Hepatocyte (in vitro differentiated cells): ENCODE measurements around the gene KIAA1614. TPM values are rescaled to one million over a fixed set of nuclear protein-coding genes. Genes with fewer than 3 reads are reported as not detected.

ENCODE experiments used
- DNase-seq: peaks from one replicate; pipeline ENCODE4 v3.0.0-alpha.2; 2016; ENCODE audit warnings: low spot score
- H2AFZ ChIP-seq: fragments of 200-600 bp; sonication (generic); 2 replicates; pipeline ENCODE4 v1.6.0; 2016; ENCODE audit warnings: antibody characterized with exemption, mild to moderate bottlenecking
- H3K27ac ChIP-seq: fragments of 200-600 bp; sonication (generic); 2 replicates; pipeline ENCODE4 v1.5.1; 2016; ENCODE audit warnings: mild to moderate bottlenecking
- H3K27me3 ChIP-seq: fragments of 200-600 bp; sonication (generic); 2 replicates; pipeline ENCODE4 v1.6.1; 2016
- H3K36me3 ChIP-seq: fragments of 200-600 bp; sonication (generic); replicated peaks from 2 replicates; pipeline ENCODE4 v1.5.1; 2016; ENCODE audit warnings: low read depth; ENCODE audit not compliant: insufficient read depth
- H3K4me1 ChIP-seq: fragments of 200-600 bp; sonication (generic); 2 replicates; pipeline ENCODE4 v1.5.1; 2016; ENCODE audit warnings: mild to moderate bottlenecking, moderate library complexity; ENCODE audit not compliant: insufficient read depth
- H3K4me2 ChIP-seq: fragments of 200-600 bp; sonication (generic); 2 replicates; pipeline ENCODE4 v1.6.0; 2016
- H3K4me3 ChIP-seq: fragments of 200-600 bp; sonication (generic); 2 replicates; pipeline ENCODE4 v1.5.1; 2016; ENCODE audit warnings: mild to moderate bottlenecking
- H3K79me2 ChIP-seq: fragments of 200-600 bp; sonication (generic); 2 replicates; pipeline ENCODE4 v1.6.0; 2017; ENCODE audit warnings: mild to moderate bottlenecking
- H3K9me2 ChIP-seq: fragments of 200-600 bp; sonication (generic); replicated peaks from 2 replicates; pipeline ENCODE4 v1.6.0; 2017; ENCODE audit warnings: mild to moderate bottlenecking; ENCODE audit not compliant: insufficient read depth
- H3K9me3 ChIP-seq: fragments of 200-600 bp; sonication (generic); 2 replicates; pipeline ENCODE4 v1.5.1; 2016; ENCODE audit warnings: low read depth, mild to moderate bottlenecking
- H4K20me1 ChIP-seq: fragments of 200-600 bp; sonication (generic); 2 replicates; pipeline ENCODE4 v1.6.0; 2016; ENCODE audit warnings: mild to moderate bottlenecking; ENCODE audit not compliant: insufficient read depth, poor library complexity, severe bottlenecking
- CTCF ChIP-seq: fragments of 200-600 bp; sonication (generic); IDR thresholded peaks from 2 replicates; pipeline ENCODE4 v1.5.1; 2016; ENCODE audit warnings: antibody characterized with exemption, mild to moderate bottlenecking; ENCODE audit not compliant: poor library complexity
- EZH2 ChIP-seq: fragments of 200-600 bp; sonication (generic); IDR thresholded peaks from 2 replicates; pipeline ENCODE4 v1.6.1; 2016; ENCODE audit warnings: antibody characterized with exemption, mild to moderate bottlenecking, borderline replicate concordance
- EZH2phosphoT487 ChIP-seq: fragments of 200-600 bp; sonication (generic); IDR thresholded peaks from one replicate; pipeline ENCODE4 v1.6.1; 2018; ENCODE audit warnings: antibody characterized with exemption, mild to moderate bottlenecking, low read depth, moderate library complexity; ENCODE audit not compliant: unreplicated experiment, severe bottlenecking
- WGBS: methylation state at CpG from one replicate; pipeline ENCODE4 v1.1.6; 2016; ENCODE audit warnings: low lambda C conversion rate; ENCODE audit errors: missing lambda C conversion rate; 5-methylcytosine and 5-hydroxymethylcytosine counted together
- polyA plus RNA-seq: library from polyadenylated mRNA; unstranded; fragments of >200 nt; fragmentation: Nextera tagmentation; extraction: Ambion mirVana; gene quantifications from 2 replicates; pipeline ENCODE4 v1.2.1, GENCODE V29; 2016
- total RNA-seq: library from RNA; depleted of rRNA; stranded (reverse); fragments of >200 nt; gene quantifications from 2 replicates; pipeline ENCODE4 v1.2.3, GENCODE V29; 2014

Gene KIAA1614
- total and polyA plus RNA-seq, 2 experiments from 2014 or later: 2.5 to 2.6 TPM

- H2AFZ ChIP-seq: no peak overlapping the region
Observed at GRCh38 chr1:180887841-180888240, 24.9 kb upstream of the KIAA1614 start.

GRCh38 chr1:180888870-180889269 is 23.8 kb upstream of the KIAA1614 start:
- no peak overlapping the region for H3K4me3 ChIP-seq
- H3K27ac ChIP-seq: no peak overlapping the region
- no peaks in the 10 kb centered on the region for H3K9me2 ChIP-seq
- no peaks in the 10 kb centered on the region for H3K79me2 ChIP-seq
- H3K9me3 ChIP-seq: no peaks in the 10 kb centered on the region
- H3K36me3 ChIP-seq: no peaks in the 10 kb centered on the region
- DNase-seq: no peak
- no peaks in the 10 kb centered on the region for H4K20me1 ChIP-seq
- no peaks in the 10 kb centered on the region for H3K4me1 ChIP-seq
- TF ChIP-seq EZH2phosphoT487: no peak
- no peak for TF ChIP-seq EZH2
- no peak for TF ChIP-seq CTCF
- no peak overlapping the region for H3K4me2 ChIP-seq
- no peaks in the 10 kb centered on the region for H3K27me3 ChIP-seq
- no peak overlapping the region for H2AFZ ChIP-seq
- 64% methylated on average over 1 of the region's 1 CpG for WGBS

More at GRCh38 chr1:180887841-180888240, 24.9 kb upstream of the KIAA1614 start:
- Histone ChIP-seq H3K79me2 (no peaks in the 10 kb centered on the region), H3K27me3 (no peaks in the 10 kb centered on the region), H4K20me1 (no peaks in the 10 kb centered on the region), H3K36me3 (no peaks in the 10 kb centered on the region), H3K9me3 (no peaks in the 10 kb centered on the region), H3K9me2 (no peaks in the 10 kb centered on the region), H3K27ac (no peak overlapping the region), H3K4me2 (no peak overlapping the region), H3K4me1 (no peaks in the 10 kb centered on the region), H3K4me3 (no peak overlapping the region)
- 90% methylated on average over 7 of the region's 7 CpGs for WGBS
- TF ChIP-seq EZH2: no peak
- no peak for TF ChIP-seq CTCF
- TF ChIP-seq EZH2phosphoT487: no peak
- no peak for DNase-seq

GRCh38 chr1:180889325-180889724 is 23.4 kb upstream of the KIAA1614 start:
- Histone ChIP-seq H3K4me1 (no peaks in the 10 kb centered on the region), H3K79me2 (no peaks in the 10 kb centered on the region), H3K27me3 (no peaks in the 10 kb centered on the region), H3K9me2 (no peaks in the 10 kb centered on the region), H3K9me3 (no peaks in the 10 kb centered on the region), H3K4me2 (no peak overlapping the region), H3K36me3 (no peaks in the 10 kb centered on the region), H4K20me1 (no peaks in the 10 kb centered on the region), H2AFZ (no peak overlapping the region), H3K4me3 (no peak overlapping the region), H3K27ac (no peak overlapping the region)
- 69% methylated on average over 2 of the region's 2 CpGs for WGBS
- no peak for TF ChIP-seq CTCF
- TF ChIP-seq EZH2phosphoT487: no peak
- TF ChIP-seq EZH2: no peak
- DNase-seq: no peak

- H3K27me3 ChIP-seq: no peaks in the 10 kb centered on the region
- no peak overlapping the region for H3K4me3 ChIP-seq
- no peak overlapping the region for H3K27ac ChIP-seq
- 91% methylated on average over 5 of the region's 5 CpGs for WGBS
- H3K9me2 ChIP-seq: no peaks in the 10 kb centered on the region
- H3K36me3 ChIP-seq: no peaks in the 10 kb centered on the region
- no peak for DNase-seq
- no peaks in the 10 kb centered on the region for H4K20me1 ChIP-seq
- H3K4me2 ChIP-seq: no peak overlapping the region
- no peaks in the 10 kb centered on the region for H3K4me1 ChIP-seq
- no peaks in the 10 kb centered on the region for H3K9me3 ChIP-seq
- H2AFZ ChIP-seq: no peak overlapping the region
- no peaks in the 10 kb centered on the region for H3K79me2 ChIP-seq
- no peak for TF ChIP-seq EZH2phosphoT487
- no peak for TF ChIP-seq CTCF
- TF ChIP-seq EZH2: no peak
Observed at GRCh38 chr1:180892272-180892671, 20.4 kb upstream of the KIAA1614 start.
